Cardiac muscle cell (in vitro differentiated cells and primary cell): ENCODE data around the gene RHOBTB3. TPM values are rescaled to one million over a fixed set of nuclear protein-coding genes. Genes with fewer than 3 reads are reported as not detected.

ENCODE experiments used
- DNase-seq, 2 donors: peaks; one replicate each; pipeline versions ENCODE4 v3.0.0 to v3.0.0-alpha.2; 2010 to 2017; ENCODE audit warnings: low read depth in 1 of 2, low spot score in 1 of 2
- H3K27ac ChIP-seq: fragments of 200-600 bp; sonication (generic); 2 replicates; pipeline ENCODE4 v1.5.1; 2016
- H3K27me3 ChIP-seq: fragments of 200-600 bp; sonication (generic); 2 replicates; pipeline ENCODE4 v1.6.0; 2016; ENCODE audit warnings: control low read depth
- H3K36me3 ChIP-seq: fragments of 200-600 bp; sonication (generic); 2 replicates; pipeline ENCODE4 v1.5.1; 2016; ENCODE audit warnings: control low read depth
- H3K4me1 ChIP-seq: fragments of 200-600 bp; sonication (generic); 2 replicates; pipeline ENCODE4 v1.8.1; 2017; ENCODE audit warnings: low read depth, mild to moderate bottlenecking, mixed run types
- H3K4me3 ChIP-seq: fragments of 200-600 bp; sonication (generic); 2 replicates; pipeline ENCODE4 v1.5.1; 2016; ENCODE audit warnings: mild to moderate bottlenecking
- H3K9me3 ChIP-seq: fragments of 200-600 bp; sonication (generic); 2 replicates; pipeline ENCODE4 v1.5.1; 2017; ENCODE audit warnings: low read depth, mild to moderate bottlenecking, control low read depth
- CTCF ChIP-seq: IDR thresholded peaks from 2 replicates; pipeline ENCODE4 v1.5.1; 2012; ENCODE audit warnings: low read depth, mild to moderate bottlenecking, low read length
- polyA plus RNA-seq: library from polyadenylated mRNA; unstranded; fragments of >200 nt; fragmentation: Nextera tagmentation; extraction: Ambion mirVana; gene quantifications from 2 replicates; pipeline ENCODE4 v1.2.1, GENCODE V29; 2016
- total RNA-seq: library from RNA; depleted of rRNA; stranded (reverse); fragments of >200 nt; gene quantifications from 2 replicates; pipeline ENCODE4 v1.2.3, GENCODE V29; 2016

The RHOBTB3 gene
- total and polyA plus RNA-seq, 2 experiments from 2014 or later: 455 to 477 TPM

DNA sequence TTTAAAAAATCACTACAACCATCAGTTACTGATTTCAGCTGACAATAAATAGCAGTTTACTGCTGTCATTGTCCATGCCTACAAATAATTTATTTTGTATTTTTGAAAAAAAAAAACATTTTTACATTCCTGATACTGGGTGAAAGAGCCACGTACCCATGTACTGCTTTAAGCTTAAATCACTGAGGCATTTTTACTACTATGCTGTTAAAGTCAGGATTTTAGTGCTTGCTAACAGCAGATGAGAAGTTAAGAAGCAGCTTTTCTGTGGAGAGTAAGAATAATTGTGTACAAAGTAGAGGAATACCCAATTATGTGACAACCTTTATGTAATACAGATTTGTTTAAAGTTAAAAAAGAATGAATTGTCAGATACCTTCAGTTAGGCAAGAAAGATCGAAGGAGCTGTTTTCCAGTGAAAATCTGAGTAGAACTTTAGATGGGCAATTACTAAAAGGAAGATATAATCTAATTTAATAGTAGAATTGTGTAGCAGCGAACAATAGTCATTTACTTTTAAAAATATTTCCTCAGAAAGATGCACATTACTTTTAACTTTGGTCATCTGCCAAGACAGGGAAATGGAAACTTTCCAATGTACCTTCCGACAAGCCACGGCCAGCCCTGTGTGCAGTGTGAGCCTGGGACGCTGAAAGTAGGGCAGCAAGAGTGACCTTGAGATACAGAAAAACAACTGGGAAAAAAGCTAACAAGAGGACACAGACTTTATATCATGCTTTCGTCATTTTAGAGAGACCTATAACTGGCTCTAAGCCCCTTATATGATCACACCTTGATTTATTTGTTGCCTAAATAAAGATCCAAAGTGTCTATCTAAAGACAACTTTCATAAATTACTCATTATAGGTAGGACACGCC is 39.9 kb downstream of the RHOBTB3 start:
- no peaks in the 10 kb centered on the region for H3K27me3 ChIP-seq
- DNase-seq: peak; percentile 43 to 71
- H3K36me3 ChIP-seq: peaks cover 46% of the 10 kb centered on the region

GRCh38 chr5:95771892-95772291 is 40.8 kb downstream of the RHOBTB3 start:
- Histone ChIP-seq H3K27me3 (no peaks in the 10 kb centered on the region), H3K4me1 (peaks cover 21% of the 10 kb centered on the region), H3K4me3 (no peak overlapping the region), H3K9me3 (no peaks in the 10 kb centered on the region), H3K27ac (peak overlapping the region; percentile 73), H3K36me3 (peaks cover 46% of the 10 kb centered on the region)
- no peak for DNase-seq
- TF ChIP-seq CTCF: no peak

More for the DNA sequence above, 39.9 kb downstream of the RHOBTB3 start:
- no peak for TF ChIP-seq CTCF
- Histone ChIP-seq H3K4me3 (no peak overlapping the region), H3K9me3 (no peaks in the 10 kb centered on the region), H3K4me1 (peaks cover 21% of the 10 kb centered on the region), H3K27ac (peak overlapping the region; percentile 73)

DNA sequence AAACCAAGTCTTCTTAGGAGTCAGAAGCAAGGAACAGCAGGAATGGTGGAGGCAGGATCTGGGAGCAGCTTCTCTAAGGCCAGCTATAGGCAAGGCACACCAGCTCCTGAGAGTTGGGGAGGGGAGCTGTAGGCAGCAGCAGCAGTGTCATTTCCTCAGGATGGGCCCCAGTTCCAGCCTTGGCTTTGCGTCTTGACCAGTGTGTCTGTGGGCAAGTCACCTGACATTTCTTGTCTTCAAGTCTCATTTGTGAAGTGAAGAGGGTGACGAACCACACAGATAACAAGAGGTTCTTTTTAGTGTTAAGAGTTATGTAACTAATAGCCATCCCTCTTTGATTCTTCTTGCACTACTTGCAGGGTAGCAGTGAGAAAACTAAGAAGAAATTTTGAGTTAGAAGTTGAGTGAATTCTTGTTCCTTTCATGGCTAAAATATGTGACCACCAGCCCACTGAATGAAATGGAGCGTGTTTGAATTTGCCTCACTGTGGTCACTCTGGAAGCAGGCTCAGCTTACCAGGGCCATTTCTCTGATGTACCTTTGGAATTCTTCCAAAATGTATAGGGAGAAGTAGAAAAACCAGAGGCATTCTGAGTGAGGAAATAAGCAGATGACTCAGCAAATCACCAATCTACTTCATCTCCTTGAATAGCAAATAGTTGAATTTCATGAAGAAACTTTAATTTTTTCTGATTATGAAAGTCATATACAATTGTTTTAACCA is 42.4 kb downstream of the RHOBTB3 start:
- peak overlapping the region; percentile 62 for H3K27ac ChIP-seq
- TF ChIP-seq CTCF: no peak
- H3K27me3 ChIP-seq: no peaks in the 10 kb centered on the region

GRCh38 chr5:95777441-95777840 is 46.3 kb downstream of the RHOBTB3 start:
- DNase-seq: no peak
- TF ChIP-seq CTCF: no peak
- H3K27me3 ChIP-seq: no peaks in the 10 kb centered on the region
- H3K36me3 ChIP-seq: peaks cover 34% of the 10 kb centered on the region
- H3K4me1 ChIP-seq: peaks cover 12% of the 10 kb centered on the region
- no peak overlapping the region for H3K4me3 ChIP-seq
- peak overlapping the region; percentile 24 for H3K27ac ChIP-seq
- H3K9me3 ChIP-seq: no peaks in the 10 kb centered on the region

More for the DNA sequence above, 42.4 kb downstream of the RHOBTB3 start:
- Histone ChIP-seq H3K4me1 (peaks cover 21% of the 10 kb centered on the region), H3K36me3 (peaks cover 43% of the 10 kb centered on the region), H3K4me3 (no peak overlapping the region), H3K9me3 (no peaks in the 10 kb centered on the region)
- DNase-seq: peak in 1 of 2 donors; percentile 85

- Histone ChIP-seq H3K27me3 (no peaks in the 10 kb centered on the region), H3K27ac (peak overlapping the region; percentile 88), H3K4me3 (no peak overlapping the region), H3K9me3 (no peaks in the 10 kb centered on the region), H3K4me1 (peaks cover 3% of the 10 kb centered on the region), H3K36me3 (peaks cover 29% of the 10 kb centered on the region)
- no peak for DNase-seq
- TF ChIP-seq CTCF: no peak
Observed at GRCh38 chr5:95778713-95779436, 47.7 kb downstream of the RHOBTB3 start.
